Common myeloid progenitor, CD34-positive (primary cell): Measurements from ENCODE around the gene DIAPH3.

ENCODE experiments used
- CTCF ChIA-PET: fragments of 350-600 bp; sonication (Branson Sonifier 250); formaldehyde crosslinking; loops from one replicate; lab custom pipeline; 2021; ENCODE audit warnings: antibody characterized with exemption; lab: Charles Lee
- POLR2A ChIA-PET: fragments of 350-600 bp; sonication (Branson Sonifier 250); formaldehyde crosslinking; loops from one replicate; lab custom pipeline; 2021; ENCODE audit warnings: antibody characterized with exemption; lab: Charles Lee
- DNase-seq, 3 donors: peaks; one replicate each; pipeline versions ENCODE4 v3.0.0 to v3.0.0-alpha.2; 2013
- H3K27ac ChIP-seq, 2 experiments: 1 replicate in 1 of 2; 2 replicates in 1 of 2; pipeline ENCODE4 v1.7.0; 2013; ENCODE audit warnings: inconsistent platforms in 2 of 2, low read length in 2 of 2, mild to moderate bottlenecking in 2 of 2, low read depth in 1 of 2, moderate library complexity in 1 of 2; ENCODE audit not compliant: severe bottlenecking in 2 of 2, insufficient read depth in 1 of 2, poor library complexity in 1 of 2
- H3K27me3 ChIP-seq, 5 experiments: replicated peaks in 2 of 5; 1 replicate in 3 of 5; 2 replicates in 2 of 5; pipeline versions ENCODE4 v1.6.1 to v1.7.0; 2013; ENCODE audit warnings: low read length in 4 of 5, mild to moderate bottlenecking in 2 of 5, moderate library complexity in 2 of 5, inconsistent platforms in 1 of 5; ENCODE audit not compliant: insufficient read depth in 5 of 5, control insufficient read depth in 4 of 5
- H3K36me3 ChIP-seq, 4 experiments: 1 replicate in 2 of 4; 2 replicates in 2 of 4; pipeline versions ENCODE4 v1.6.1 to v1.7.0; 2013; ENCODE audit warnings: low read length in 3 of 4, control low read depth in 1 of 4, mild to moderate bottlenecking in 1 of 4; ENCODE audit not compliant: control insufficient read depth in 4 of 4, insufficient read depth in 4 of 4
- H3K4me1 ChIP-seq, 4 experiments: 1 replicate in 3 of 4; 2 replicates in 1 of 4; pipeline versions ENCODE4 v1.6.1 to v1.7.1; 2013; ENCODE audit warnings: low read length in 3 of 4, mild to moderate bottlenecking in 3 of 4, control low read depth in 1 of 4, inconsistent platforms in 1 of 4, moderate library complexity in 1 of 4; ENCODE audit not compliant: control insufficient read depth in 4 of 4, insufficient read depth in 4 of 4; ENCODE audit errors: control extremely low read depth in 1 of 4
- H3K4me3 ChIP-seq, 7 experiments: 1 replicate in 4 of 7; 2 replicates in 3 of 7; pipeline versions ENCODE4 v1.5.1 to v1.7.0; 2013; ENCODE audit warnings: mild to moderate bottlenecking in 7 of 7, low read length in 6 of 7, moderate library complexity in 6 of 7, inconsistent platforms in 2 of 7, low read depth in 2 of 7, control low read depth in 1 of 7; ENCODE audit not compliant: insufficient read depth in 4 of 7, control insufficient read depth in 1 of 7; ENCODE audit errors: extremely low read depth in 1 of 7
- H3K9me3 ChIP-seq, 5 experiments: 1 replicate in 4 of 5; 2 replicates in 1 of 5; pipeline versions ENCODE4 v1.6.1 to v1.7.1; 2013; ENCODE audit warnings: low read length in 4 of 5, mild to moderate bottlenecking in 2 of 5, inconsistent platforms in 1 of 5, low read depth in 1 of 5, moderate library complexity in 1 of 5; ENCODE audit not compliant: control insufficient read depth in 4 of 5, insufficient read depth in 2 of 5; ENCODE audit errors: control extremely low read depth in 1 of 5
- WGBS: methylation state at CpG from one replicate; pipeline ENCODE4 v1.1.5; 2013; ENCODE audit not compliant: insufficient coverage; 5-methylcytosine and 5-hydroxymethylcytosine counted together

Gene DIAPH3

DNA sequence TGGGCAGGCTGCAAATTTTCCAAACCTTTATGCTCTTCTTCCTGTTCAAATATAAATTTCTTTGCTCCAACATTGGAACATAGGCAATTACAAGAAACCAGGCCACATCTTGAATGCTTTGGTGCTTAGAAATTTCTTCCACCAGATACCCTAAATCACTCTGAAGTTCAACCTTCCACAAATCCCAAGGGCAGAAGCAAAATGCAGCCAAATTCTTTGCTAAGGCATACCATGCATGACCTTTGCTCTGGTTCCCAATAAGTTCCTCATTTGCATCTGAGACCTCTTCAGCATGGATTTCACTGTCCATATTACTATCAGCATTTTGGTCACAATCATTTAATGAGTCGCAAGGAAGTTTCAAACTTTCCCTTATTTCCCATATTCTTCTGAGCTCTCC, 130.9 kb downstream of the DIAPH3 start:
- H3K4me1 ChIP-seq = no peaks in the 10 kb centered on the region
- ChIA-PET POLR2A (no interaction called here), CTCF (no interaction called here)
- no peaks in the 10 kb centered on the region for H3K27me3 ChIP-seq
- H3K4me3 ChIP-seq = no peak overlapping the region
- no peak for DNase-seq
- H3K27ac ChIP-seq = no peak overlapping the region
- H3K9me3 ChIP-seq = peaks cover 0 to 1% (median 0%) of the 10 kb centered on the region in 5 experiments
- WGBS = 89% methylated on average over 1 of the region's 1 CpG
- peaks cover 0 to 5% (median 1%) of the 10 kb centered on the region in 4 experiments for H3K36me3 ChIP-seq

DNA sequence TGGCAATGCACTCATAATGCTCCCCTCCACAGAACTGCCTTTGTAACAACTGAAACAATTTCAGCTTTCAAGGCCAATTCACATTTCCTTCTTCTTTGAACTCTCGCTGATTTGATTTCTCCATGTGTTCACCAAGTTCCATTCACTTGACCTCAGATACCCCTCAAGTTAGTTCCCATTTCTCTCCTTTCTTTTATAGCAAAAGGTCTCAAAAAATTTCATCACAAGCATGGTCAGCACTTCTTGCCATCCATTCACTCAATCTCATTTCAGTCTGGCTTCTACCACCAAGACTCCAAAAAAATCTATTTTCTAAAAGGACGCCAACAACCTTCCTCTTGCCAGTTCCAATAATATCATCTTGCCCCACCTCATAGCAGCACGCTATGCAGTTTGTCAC, 135.7 kb downstream of the DIAPH3 start:
- CTCF ChIA-PET = no interaction called here
- no peak for DNase-seq
- Histone ChIP-seq H3K4me1 (no peaks in the 10 kb centered on the region), H3K27ac (no peak overlapping the region), H3K27me3 (no peaks in the 10 kb centered on the region), H3K9me3 (peaks cover 0 to 4% (median 3%) of the 10 kb centered on the region in 5 experiments), H3K36me3 (peaks cover 0 to 8% (median 4%) of the 10 kb centered on the region in 4 experiments), H3K4me3 (no peak overlapping the region)
- POLR2A ChIA-PET = no interaction called here
- WGBS = 97% methylated on average over 3 of the region's 3 CpGs

DNA sequence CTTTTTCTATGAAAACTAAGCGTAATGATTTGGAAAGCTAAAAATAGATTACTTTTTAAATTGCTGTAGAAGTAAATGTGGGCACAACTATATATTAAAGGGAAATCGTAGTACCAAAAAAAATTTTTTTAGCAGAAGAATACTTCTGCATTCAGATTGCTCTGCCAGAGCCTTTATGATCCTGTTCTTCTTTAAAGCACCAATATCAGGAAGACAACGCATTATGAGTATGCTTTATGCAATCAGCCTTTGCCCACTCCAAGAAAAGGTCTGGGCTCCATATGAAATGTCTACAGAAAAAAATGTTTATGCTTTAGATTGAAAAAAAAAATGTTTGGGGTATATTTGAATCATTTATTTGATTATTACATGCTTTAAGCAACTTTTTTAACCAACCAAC, 137.4 kb downstream of the DIAPH3 start:
- 100% methylated on average over 1 of the region's 3 CpGs for WGBS
- peaks cover 0 to 4% (median 3%) of the 10 kb centered on the region in 5 experiments for H3K9me3 ChIP-seq
- CTCF ChIA-PET = no interaction called here
- H3K4me1 ChIP-seq = no peaks in the 10 kb centered on the region
- POLR2A ChIA-PET = no interaction called here
- no peak overlapping the region for H3K4me3 ChIP-seq
- H3K36me3 ChIP-seq = peaks cover 0 to 5% (median 3%) of the 10 kb centered on the region in 4 experiments
- no peak overlapping the region for H3K27ac ChIP-seq
- no peaks in the 10 kb centered on the region for H3K27me3 ChIP-seq
- no peak for DNase-seq

DNA sequence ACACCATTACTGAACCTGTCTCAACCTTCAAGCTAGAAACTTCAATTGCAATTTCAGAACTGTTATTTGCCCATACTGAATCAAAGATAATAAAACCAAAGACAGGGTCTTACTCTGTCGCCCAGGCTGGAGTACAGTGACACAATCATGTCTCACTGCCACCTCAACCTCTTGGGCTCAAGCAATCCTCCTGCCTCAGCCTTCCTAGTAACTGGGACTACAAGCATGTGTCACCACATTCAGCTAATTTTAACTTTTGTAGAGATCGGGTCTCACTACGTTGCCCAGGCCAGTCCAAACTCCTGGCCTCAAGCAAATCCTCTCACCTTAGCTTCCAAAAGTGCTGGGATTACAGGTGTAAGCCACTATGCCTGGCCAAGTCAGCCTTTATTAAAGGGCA, 143.4 kb downstream of the DIAPH3 start:
- H3K36me3 ChIP-seq = peaks cover 0 to 5% (median 3%) of the 10 kb centered on the region in 4 experiments
- H3K27me3 ChIP-seq = no peaks in the 10 kb centered on the region
- peaks cover 0 to 4% (median 3%) of the 10 kb centered on the region in 5 experiments for H3K9me3 ChIP-seq
- no peak for DNase-seq
- ChIA-PET POLR2A (no interaction called here), CTCF (no interaction called here)
- peaks cover 0 to 3% (median 0%) of the 10 kb centered on the region in 4 experiments for H3K4me1 ChIP-seq
- WGBS = 94% methylated on average over 3 of the region's 3 CpGs
- no peak overlapping the region for H3K27ac ChIP-seq
- H3K4me3 ChIP-seq = no peak overlapping the region

- no peaks in the 10 kb centered on the region for H3K27me3 ChIP-seq
- H3K36me3 ChIP-seq = no peaks in the 10 kb centered on the region
- 100% methylated on average over 1 of the region's 6 CpGs for WGBS
- H3K27ac ChIP-seq = no peak overlapping the region
- ChIA-PET CTCF (no interaction called here), POLR2A (no interaction called here)
- H3K9me3 ChIP-seq = no peaks in the 10 kb centered on the region
- H3K4me3 ChIP-seq = peak overlapping the region in 1 of 7 experiments; percentile 14
- peaks cover 0 to 3% (median 0%) of the 10 kb centered on the region in 4 experiments for H3K4me1 ChIP-seq
- peak in 2 of 3 donors; percentile 10 to 21 for DNase-seq
Observed at GRCh38 chr13:60019119-60019993, 144.4 kb downstream of the DIAPH3 start.

DNA sequence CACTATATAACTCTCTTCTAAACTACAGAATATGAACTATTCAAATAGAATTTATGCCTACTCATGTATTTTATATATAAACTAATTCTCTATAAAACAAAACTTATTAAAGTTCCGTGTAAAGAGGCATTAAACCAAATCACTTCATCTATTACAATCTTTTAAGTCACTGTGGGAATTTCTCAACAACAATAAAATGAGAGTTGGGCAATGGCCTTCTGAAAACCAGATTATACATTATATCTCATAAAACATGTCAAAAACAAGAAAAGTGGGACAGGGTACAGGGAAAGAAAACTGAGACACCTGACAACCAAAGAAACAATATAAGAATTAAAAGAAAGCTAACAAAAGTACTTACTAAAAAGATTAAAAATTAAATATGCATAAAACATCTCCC, 145.2 kb downstream of the DIAPH3 start:
- no peak overlapping the region for H3K27ac ChIP-seq
- no peak overlapping the region for H3K4me3 ChIP-seq
- H3K27me3 ChIP-seq = no peaks in the 10 kb centered on the region
- ChIA-PET CTCF (no interaction called here), POLR2A (no interaction called here)
- no peaks in the 10 kb centered on the region for H3K36me3 ChIP-seq
- DNase-seq = no peak
- 100% methylated on average over 1 of the region's 1 CpG for WGBS
- no peaks in the 10 kb centered on the region for H3K9me3 ChIP-seq
- peaks cover 0 to 3% (median 0%) of the 10 kb centered on the region in 4 experiments for H3K4me1 ChIP-seq

DNA sequence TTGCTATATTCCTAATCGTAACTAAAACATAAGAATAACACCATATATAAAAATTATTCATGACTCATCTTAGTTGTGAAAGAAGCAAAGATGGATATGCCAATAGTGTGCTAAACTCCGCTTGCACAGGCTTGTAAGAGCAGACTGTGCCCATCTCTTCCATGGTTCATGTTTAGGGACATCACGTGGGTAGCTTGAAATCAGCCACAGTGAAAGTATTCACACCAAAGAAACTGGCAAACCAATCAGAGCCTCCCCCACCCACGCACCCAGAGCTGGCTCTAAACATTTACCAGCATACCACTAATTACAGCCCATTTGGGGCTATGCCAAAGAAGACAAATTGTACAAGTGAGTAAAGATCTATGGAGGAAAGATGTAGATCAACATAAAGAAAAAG, 147.5 kb downstream of the DIAPH3 start:
- Histone ChIP-seq H3K9me3 (no peaks in the 10 kb centered on the region), H3K4me3 (no peak overlapping the region), H3K27me3 (no peaks in the 10 kb centered on the region), H3K36me3 (no peaks in the 10 kb centered on the region), H3K4me1 (peaks cover 0 to 3% (median 0%) of the 10 kb centered on the region in 4 experiments), H3K27ac (no peak overlapping the region)
- DNase-seq = no peak
- CTCF ChIA-PET = no interaction called here
- POLR2A ChIA-PET = no interaction called here
- WGBS = no CpG with 5 or more reads among the region's 4 CpGs
